ENCODE data around the gene ATP9A. TPM values are rescaled to one million over a fixed set of nuclear protein-coding genes. Genes with fewer than 3 reads are reported as not detected.
"Not testable (repeated sequence)": the region's sequence is repeated elsewhere in the genome, so short reads cannot be mapped to it uniquely, and the experiment has no call there.

The ATP9A gene
- total RNA-seq, 1 donor from 2014 or later, result 55.6 TPM

GRCh38 chr20:51797357-51798025 lies 29.3 kb upstream of the ATP9A start:
- DNase-seq (ENCODE audit: low read depth in 2 of 2), result no peak

GRCh38 chr20:51796340-51796739 lies 28.1 kb upstream of the ATP9A start:
- no peak for DNase-seq (ENCODE audit: low read depth in 2 of 2)

- DNase-seq (ENCODE audit: low read depth in 2 of 2), result no peak
Measured at GRCh38 chr20:51792960-51793359, 24.8 kb upstream of the ATP9A start.

GRCh38 chr20:51791626-51792025 lies 23.4 kb upstream of the ATP9A start:
- DNase-seq (ENCODE audit: low read depth in 2 of 2), result no peak

- DNase-seq (ENCODE audit: low read depth in 2 of 2), result no peak
Measured at GRCh38 chr20:51790256-51790655, 22.1 kb upstream of the ATP9A start.

GRCh38 chr20:51789434-51789833 lies 21.2 kb upstream of the ATP9A start:
- no peak for DNase-seq (ENCODE audit: low read depth in 2 of 2)

- no peak for DNase-seq (ENCODE audit: low read depth in 2 of 2)
Measured at GRCh38 chr20:51788822-51789221, 20.6 kb upstream of the ATP9A start.

- DNase-seq (ENCODE audit: low read depth in 2 of 2), result no peak
Measured at GRCh38 chr20:51784299-51784698, 16.1 kb upstream of the ATP9A start.

- not testable (repeated sequence) for DNase-seq (ENCODE audit: low read depth in 2 of 2)
Measured at GRCh38 chr20:51778229-51778759, 10.1 kb upstream of the ATP9A start.

GRCh38 chr20:51775241-51775640 lies 7.1 kb upstream of the ATP9A start:
- no peak for DNase-seq (ENCODE audit: low read depth in 2 of 2)

- DNase-seq (ENCODE audit: low read depth in 2 of 2), result no peak
Measured at GRCh38 chr20:51772236-51772635, 4.0 kb upstream of the ATP9A start.

- peak in 1 of 2 donors; percentile 32 for DNase-seq (ENCODE audit: low read depth in 2 of 2)
Measured at GRCh38 chr20:51769976-51770615, 1.9 kb upstream of the ATP9A start.

GRCh38 chr20:51768759-51769517 lies 748 bp upstream of the ATP9A start:
- DNase-seq (ENCODE audit: low read depth in 2 of 2), result peak; percentile 10 to 37

GRCh38 chr20:51766994-51767866 lies 960 bp downstream of the ATP9A start:
- DNase-seq (ENCODE audit: low read depth in 2 of 2), result peak; percentile 44 to 82

GRCh38 chr20:51765381-51765780 lies 2.8 kb downstream of the ATP9A start:
- DNase-seq (ENCODE audit: low read depth in 2 of 2), result not testable (repeated sequence)

- DNase-seq (ENCODE audit: low read depth in 2 of 2), result no peak
Measured at GRCh38 chr20:51763965-51764602, 4.1 kb downstream of the ATP9A start.

GRCh38 chr20:51760905-51761546 lies 7.2 kb downstream of the ATP9A start:
- peak; percentile 86 to 97 for DNase-seq (ENCODE audit: low read depth in 2 of 2)

GRCh38 chr20:51759769-51760510 lies 8.2 kb downstream of the ATP9A start:
- DNase-seq (ENCODE audit: low read depth in 2 of 2), result no peak

GRCh38 chr20:51758978-51759544 lies 9.1 kb downstream of the ATP9A start:
- no peak for DNase-seq (ENCODE audit: low read depth in 2 of 2)
